Measurements from ENCODE around the gene ITSN1.

GRCh38 chr21:33703750-33704606, 61.7 kb downstream of the ITSN1 start:
- TF ChIP-seq EZH2phosphoT487 (IDR thresholded peaks at IDR 0.05; ENCODE audit: insufficient read depth, low read depth), result no peak
- no peak for TF ChIP-seq EZH2 (IDR thresholded peaks at IDR 0.05; ENCODE audit: insufficient read depth, poor library complexity, severe bottlenecking)
